Liver (tissue), 4 donors: Measurements from ENCODE around the gene SCN2A. TPM values are rescaled to one million over a fixed set of nuclear protein-coding genes. Genes with fewer than 3 reads are reported as not detected.

Source experiments
- polyA plus RNA-seq, 2 donors: library from polyadenylated mRNA; stranded (reverse) in 1 of 2; unstranded in 1 of 2; fragments of 200-250 nt in 1 of 2; fragments of >200 nt in 1 of 2; fragmentation: Nextera tagmentation in 1 of 2; extraction: Ambion mirVana in 1 of 2; gene quantifications; one replicate each; pipeline versions ENCODE4 v1.2.1 to v1.2.3, GENCODE V29; 2013 to 2015
- total RNA-seq, 2 donors: library from RNA; depleted of rRNA; stranded (reverse); fragments of >200 nt; gene quantifications; one replicate each; pipeline ENCODE4 v1.2.3, GENCODE V29; 2014
- donor health status: healthy.
- donor health status: healthy.
- donor health status: healthy.

The SCN2A gene
- total and polyA plus RNA-seq, 4 donors = 0.01 to 0.33 (median 0.05) TPM

Other genes with a start within 250 kb of the SCN2A start
- gene SCN3A, start 35.4 kb upstream of the SCN2A start, total RNA-seq = 1 to 10 TPM in 1 of 2 donors, under 1 TPM in 1; 0.50 to 1.0 TPM
- gene SCN3A, start 35.4 kb upstream of the SCN2A start, polyA plus RNA-seq = under 1 TPM; 0.05 to 0.08 TPM
- gene CSRNP3, start 230.3 kb downstream of the SCN2A start, total RNA-seq = 1 to 10 TPM; 2.2 TPM
- 1 to 10 TPM in 1 of 2 donors, under 1 TPM in 1; 0.18 to 1.8 TPM for gene CSRNP3, start 230.3 kb downstream of the SCN2A start, polyA plus RNA-seq